GM21381 (cell line): ENCODE results near the gene ZCCHC3.
"Not testable (repeated sequence)": the region's sequence is repeated elsewhere in the genome, so short reads cannot be mapped to it uniquely, and the experiment has no call there.

ENCODE experiments used
- ATAC-seq: cut with Tn5 transposase; IDR thresholded peaks from one replicate; pipeline ENCODE4 v1.9.1; 2021; ENCODE audit warnings: mild to moderate bottlenecking, moderate library complexity; ENCODE audit not compliant: unreplicated experiment

The ZCCHC3 gene

DNA sequence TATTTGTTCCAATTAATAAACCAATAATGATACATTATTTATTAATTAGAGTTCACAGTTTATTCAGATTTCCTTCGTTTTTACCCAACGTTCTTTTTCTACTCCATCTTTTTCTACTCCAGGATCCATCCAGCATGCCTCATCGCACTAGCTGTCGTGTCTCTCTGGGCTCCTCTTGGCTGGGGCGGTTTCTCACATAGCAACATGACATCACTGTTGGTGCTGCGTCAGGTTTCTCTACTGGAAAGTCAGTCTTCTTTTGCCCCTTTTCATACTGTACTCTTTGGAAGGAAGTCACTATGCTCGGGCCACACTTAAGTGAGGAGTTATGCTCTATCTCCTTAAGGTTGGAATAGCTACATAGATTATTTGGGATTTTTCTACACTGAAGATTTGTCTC, 14.2 kb downstream of the ZCCHC3 start:
- no peak for ATAC-seq

DNA sequence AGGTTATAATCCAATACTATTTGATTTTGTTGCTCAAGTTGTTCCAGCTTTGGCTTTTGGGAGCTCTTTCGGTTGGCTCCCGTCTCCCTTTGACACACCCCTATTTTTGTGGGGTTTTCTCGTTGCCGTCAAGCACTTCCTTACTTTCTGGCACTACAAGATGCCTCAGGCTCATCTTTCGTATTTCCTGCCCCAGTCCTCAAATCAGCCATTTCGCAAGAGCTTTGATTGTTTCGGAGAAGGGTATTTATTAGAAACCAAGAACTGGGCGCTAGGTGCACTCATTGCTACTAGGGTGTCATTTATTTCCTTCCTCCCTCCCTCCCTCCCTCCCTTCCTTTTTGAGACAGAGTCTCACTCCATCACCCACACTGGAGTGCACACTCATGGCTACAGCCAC, 14.7 kb downstream of the ZCCHC3 start:
- no peak for ATAC-seq

DNA sequence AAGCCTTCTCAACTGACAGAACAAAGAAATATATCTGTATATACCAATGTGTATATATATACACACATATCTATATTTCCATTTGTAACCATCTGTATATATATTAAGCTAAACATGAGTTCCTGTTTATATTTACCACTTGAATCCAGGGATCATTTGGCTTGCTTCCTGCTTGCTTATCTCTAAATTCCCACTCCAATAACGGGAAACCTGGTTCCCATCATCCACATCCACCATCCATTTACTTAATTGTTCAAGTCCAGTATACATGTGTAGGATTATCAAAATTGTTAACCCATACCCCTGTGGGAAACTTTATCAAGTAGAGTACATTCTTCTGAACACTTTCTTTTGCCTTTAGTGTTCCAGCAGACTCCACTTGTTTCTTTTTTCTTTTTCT, 15.5 kb downstream of the ZCCHC3 start:
- ATAC-seq: no peak

DNA sequence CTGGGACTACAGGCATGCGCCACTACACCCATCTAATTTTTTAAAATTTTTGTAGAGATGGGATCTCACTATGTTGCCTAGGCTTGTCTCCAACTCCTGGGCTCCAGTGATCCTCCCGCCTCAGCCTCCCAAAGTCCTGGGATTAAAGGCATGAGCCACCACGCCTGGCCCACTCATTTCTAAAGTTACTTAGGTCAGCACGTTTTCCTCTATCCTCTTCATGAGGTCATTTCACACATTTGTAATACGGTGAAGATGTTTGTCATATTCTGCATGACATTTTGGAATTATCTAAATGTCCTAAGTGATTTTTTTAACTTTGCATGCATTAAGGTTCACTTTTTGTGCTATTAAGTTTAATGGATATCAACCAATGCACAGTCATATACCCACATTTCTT, 16.0 kb downstream of the ZCCHC3 start:
- no peak for ATAC-seq

DNA sequence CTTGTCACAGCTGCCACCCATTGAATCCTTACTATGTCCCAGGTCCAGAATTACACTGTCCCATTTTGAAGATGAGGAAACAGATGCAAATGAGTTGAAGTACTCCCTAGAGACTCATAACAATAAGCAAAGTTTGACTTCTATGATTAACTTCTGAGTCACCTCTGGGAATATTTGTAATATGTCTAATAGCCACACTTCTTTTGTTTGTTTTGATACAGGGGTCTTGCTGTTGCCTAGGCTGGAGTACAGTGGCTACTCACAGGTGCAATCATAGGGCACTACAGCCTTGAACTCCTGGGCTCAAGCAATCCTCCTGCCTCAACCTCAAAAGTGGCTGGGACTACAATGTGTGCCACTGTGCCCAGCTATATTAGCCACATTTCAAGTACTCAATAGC, 16.6 kb downstream of the ZCCHC3 start:
- ATAC-seq: no peak

DNA sequence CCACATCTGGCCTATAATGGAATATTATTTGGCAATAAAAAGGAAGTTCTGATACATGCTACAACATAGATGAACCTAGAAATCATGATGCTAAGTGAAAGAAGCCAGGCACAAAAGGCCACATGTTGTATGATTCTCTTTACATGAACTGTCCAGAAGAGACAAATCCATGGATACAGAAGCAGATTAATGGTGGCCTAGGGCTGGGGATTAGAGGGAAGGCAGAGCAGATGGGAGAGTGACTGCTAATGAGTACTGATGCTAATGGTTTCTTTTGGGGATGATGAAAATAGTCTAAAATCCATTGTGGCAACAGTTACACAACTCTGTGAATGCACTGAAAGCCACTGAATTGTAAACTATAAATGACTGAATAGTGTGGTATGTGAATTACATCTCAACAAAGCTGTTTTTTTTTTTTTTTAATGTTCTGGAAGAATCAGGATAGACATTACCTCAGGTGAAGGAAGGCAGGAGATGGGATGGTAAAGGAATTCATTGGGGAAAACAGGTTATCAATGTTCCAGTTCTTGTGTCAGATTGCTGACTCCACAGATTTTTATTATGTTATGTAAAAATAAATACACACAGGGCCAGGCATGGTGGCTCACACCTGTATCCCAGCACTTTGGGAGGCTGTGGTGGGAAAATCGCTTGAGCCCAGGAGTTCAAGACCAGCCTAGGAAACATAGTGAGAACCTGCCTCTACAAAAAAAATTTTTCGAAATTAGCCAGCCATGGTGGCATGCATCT, 19.1 kb downstream of the ZCCHC3 start:
- ATAC-seq: no peak

DNA sequence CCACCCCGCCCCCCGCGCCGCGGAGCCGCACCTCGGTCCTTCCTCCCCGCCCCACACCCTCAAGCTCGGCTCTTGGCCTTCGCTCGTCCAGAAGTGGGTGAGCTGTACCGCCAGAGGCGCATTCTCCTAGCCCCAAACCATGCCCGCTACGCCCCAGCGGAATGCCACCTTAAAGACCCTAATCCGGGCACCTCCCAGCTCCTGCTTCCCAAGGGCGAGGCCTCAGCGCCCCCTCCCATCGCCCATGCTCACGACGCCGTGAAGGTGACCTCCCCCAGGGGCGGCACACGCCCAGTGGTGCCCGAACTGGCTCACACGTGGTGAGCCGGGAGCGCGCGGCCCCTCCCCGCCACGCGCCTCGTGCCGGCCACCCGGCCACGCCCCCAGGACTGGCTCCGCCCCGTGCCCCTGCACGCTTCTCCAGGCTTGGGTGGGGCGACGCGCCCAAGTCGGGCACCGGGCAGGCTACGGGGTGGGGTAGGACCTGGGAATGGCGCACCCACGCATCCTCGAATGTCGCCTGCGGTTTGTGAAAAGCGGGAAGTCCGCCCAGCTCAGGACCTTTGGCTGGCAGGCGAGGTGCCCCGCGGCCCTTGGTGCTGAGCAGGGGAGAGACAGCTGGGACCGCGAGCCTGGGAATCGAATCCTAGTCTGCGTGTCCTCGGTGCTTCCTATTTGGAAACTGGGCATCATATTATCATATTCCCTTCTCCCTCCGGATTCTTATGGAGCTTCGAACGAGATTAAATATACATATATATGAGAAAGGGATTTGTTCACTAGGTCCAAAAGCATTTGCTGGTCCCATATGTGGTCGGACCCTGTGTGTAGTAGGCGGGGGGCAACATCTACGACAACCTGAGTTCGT, 27.0 kb downstream of the ZCCHC3 start:
- peak; percentile 42 for ATAC-seq

DNA sequence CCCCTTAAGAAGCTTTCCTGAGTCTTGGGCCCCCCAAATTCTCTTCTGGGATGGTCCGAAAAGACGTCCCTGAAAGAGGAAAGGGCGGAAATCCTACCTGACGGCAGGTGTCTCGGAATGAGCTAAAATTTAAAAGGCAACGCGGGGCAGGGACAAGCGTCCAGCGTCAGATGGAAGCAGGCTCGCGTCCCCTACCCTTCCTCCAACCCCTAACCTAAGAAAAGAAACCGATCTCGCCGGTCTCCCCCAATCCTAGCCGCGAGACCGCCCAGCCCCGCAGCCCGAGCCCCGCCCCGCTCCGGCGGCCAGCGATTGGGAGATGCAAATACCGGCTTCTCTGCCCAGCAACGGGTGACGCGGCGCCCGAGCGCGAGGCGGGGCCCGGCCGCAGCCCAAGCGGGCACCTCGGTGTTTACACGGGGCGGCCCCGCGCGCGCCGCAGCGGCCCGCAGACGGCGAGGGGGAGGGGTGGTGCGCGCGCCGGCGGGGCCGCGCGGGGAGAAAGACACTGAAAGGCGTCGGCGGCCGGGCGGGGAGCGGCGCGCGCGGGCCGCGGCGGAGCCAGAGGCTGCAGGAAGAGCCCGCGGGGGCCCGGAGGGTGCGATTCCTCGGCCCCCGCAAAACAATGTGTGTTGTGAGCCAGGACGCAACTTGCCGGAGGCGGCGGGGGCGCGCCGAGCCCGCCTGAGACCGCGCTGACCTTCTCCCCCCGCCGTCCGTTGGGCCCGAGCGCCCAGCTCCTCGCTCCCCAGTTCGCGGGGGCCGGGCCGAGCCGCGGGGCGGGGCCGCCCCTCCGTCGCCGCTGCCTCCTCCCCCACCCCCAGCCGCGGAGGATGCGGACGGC, 27.9 kb downstream of the ZCCHC3 start, which contains the start of gene SOX12:
Gene SOX12, plus strand, starts transcription at position 508 of the 844 bp plus-strand sequence. CDS start 373 bp downstream, outside the sequence.
- peak; percentile 69 for ATAC-seq

DNA sequence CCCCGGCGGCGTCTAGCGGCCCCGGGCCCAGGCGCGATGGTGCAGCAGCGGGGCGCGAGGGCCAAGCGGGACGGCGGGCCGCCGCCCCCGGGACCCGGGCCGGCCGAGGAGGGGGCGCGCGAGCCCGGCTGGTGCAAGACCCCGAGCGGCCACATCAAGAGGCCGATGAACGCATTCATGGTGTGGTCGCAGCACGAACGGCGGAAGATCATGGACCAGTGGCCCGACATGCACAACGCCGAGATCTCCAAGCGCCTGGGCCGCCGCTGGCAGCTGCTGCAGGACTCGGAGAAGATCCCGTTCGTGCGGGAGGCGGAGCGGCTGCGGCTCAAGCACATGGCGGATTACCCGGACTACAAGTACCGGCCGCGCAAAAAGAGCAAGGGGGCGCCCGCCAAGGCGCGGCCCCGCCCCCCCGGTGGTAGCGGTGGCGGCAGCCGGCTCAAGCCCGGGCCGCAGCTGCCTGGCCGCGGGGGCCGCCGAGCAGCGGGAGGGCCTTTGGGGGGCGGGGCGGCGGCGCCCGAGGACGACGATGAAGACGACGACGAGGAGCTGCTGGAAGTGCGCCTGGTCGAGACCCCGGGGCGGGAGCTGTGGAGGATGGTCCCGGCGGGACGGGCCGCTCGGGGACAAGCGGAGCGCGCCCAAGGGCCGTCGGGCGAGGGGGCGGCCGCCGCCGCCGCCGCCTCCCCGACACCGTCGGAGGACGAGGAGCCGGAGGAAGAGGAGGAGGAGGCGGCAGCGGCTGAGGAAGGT, 28.7 kb downstream of the ZCCHC3 start:
- ATAC-seq: no peak

DNA sequence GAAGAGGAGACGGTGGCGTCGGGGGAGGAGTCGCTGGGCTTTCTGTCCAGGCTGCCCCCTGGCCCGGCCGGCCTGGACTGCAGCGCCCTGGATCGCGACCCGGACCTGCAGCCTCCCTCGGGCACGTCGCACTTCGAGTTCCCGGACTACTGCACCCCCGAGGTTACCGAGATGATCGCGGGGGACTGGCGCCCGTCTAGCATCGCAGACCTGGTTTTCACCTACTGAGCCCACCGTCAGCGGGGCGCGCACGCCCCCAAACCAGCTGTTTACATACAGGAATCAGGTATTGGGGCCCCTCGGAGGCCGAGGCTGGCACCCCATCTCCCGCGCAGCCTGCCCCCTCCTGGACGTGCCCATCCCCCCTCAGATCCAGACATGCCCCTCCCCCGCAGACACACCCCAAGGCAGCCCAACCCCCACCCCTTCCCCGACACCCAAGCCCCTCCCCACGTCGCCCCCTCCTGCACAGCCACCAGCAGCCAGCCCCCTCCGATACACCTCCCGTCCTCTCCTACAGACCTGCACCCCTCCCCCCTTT, 29.3 kb downstream of the ZCCHC3 start:
- no peak for ATAC-seq

DNA sequence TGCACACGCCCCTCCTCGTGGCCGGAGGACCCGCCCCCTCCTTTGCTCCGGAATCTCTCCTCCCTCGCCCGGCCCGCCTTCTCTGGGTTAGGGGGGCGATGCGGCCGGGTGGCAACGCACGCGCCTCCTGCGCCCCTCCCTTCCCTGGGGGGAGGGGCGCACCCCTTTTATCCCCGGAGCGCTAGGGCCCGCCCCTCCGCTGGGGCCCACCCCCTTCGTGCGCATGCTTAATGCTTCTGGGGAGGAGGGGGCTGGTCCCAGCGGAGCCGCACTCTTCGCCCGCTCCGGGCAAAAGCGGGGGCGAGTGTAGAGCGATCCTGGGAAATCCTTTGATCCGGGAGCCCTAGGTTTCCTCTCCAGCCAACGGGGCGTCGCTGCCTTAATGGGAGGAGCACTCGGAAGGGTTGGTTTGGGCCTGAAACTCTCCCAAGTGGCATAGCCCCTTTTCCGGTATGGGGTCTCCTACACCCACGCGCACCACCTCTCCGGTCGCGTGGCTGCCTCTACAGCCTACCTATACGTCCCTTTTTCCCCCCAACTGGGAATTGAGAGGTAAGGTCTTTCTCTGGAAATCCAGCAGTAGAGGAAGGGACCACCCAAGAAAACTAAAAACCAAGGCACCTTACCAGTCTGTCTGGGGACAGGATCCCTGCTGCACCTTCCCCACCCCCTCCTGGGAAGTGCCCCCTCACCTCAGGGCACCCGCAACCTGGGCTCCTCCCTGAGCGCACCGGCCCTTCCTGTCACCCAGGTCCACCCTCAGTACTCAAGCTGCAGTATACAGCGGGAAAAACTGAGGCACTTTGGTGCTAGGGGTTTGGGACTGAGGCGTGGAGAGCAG, 30.0 kb downstream of the ZCCHC3 start:
- ATAC-seq: no peak

DNA sequence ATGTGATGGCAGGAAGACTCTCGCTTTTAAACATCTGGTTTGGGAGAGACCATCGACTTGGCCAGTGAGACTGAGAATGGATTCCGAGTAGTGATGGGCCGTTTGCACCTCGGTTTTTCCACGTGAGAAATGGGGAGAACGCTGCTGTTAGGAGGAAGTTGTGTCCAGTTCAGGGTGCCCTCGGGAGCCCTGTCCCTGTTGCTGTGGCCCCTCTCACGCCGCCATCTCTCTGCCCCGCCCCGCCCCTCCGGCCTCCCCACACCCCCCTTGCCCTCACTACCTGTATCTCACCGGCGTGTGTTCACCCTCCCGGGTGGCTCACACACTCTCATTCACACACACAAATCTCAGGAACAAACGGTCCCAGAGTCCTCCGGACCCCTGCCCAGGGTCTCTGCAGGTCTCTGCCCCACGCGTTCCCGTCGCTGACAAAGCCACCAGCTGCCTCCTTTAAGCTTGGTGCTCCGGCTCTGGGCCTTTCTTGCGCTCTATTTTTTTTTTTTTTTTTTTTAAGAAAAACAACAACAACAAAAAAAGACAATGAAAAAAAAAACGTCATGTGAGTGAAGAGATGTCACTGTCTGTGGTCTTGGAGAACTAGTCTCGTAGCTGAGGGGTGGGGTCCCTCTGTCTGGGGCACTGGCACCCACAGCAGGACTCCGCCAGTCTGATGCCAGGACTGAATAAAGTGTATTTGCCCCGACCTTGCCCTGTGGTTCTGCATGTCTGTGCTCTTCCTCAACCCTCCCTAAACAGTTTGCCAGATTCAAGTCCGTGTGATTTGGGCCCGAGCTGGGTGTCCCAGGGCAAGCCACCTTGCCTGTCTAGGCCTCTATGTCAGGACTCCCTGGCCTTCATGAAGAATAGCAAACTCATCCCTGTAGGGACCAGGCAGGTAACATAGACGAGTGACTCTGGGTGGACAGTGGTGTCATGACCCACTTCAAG, 30.9 kb downstream of the ZCCHC3 start:
- no peak for ATAC-seq

DNA sequence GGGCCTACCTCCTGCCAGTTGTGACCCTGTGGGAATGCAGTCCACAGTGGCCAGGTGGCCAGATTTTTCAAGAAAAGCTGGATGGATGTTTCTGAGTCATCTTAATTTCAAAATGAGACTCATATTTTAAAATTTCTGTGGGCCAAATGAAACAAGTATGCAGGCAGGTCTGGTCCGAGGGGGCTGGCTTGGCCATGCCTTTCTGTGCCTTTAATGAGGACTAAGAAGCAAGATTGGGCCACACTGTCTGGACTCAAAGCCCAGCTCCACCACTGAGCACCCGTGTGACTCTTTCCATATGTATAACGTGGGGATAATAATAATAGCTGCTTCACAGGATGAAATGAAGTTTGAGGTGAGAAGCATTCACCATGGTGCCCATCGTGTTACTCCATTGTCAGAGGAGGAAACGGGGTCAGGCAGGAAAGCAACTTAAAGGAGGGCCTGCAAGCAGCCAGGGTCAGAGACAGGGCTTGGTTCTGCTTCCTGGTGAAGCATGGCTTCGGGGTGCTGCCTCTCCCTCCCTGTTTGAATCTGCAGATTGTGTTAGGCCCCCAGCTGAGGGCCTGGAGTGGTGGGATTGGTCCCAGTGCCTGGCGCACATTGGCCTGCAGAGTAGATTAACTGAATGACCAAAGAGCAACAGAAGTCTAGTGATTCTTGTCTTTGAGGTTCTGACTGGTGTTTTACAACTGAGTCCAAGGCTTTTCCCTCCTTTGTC, 31.8 kb downstream of the ZCCHC3 start:
- ATAC-seq: no peak

DNA sequence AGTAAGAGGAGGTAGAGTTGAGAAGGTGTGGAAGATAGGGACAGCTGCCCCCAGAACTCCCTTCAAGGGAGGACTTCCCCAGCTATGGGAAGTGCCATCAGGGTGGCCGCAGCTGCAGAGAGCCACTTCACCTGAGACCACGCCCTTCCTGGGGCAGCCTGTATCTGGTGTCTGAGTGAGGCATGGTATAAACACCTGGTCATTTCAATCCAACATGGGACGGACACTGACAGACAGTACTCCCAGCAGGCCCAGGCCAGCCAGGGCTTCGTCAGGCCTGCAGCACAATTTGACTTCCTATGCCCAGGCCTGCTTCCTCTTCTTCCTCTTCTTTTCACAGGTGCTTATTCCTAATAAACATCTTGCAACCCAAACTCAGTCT, 32.5 kb downstream of the ZCCHC3 start:
- ATAC-seq: no peak

DNA sequence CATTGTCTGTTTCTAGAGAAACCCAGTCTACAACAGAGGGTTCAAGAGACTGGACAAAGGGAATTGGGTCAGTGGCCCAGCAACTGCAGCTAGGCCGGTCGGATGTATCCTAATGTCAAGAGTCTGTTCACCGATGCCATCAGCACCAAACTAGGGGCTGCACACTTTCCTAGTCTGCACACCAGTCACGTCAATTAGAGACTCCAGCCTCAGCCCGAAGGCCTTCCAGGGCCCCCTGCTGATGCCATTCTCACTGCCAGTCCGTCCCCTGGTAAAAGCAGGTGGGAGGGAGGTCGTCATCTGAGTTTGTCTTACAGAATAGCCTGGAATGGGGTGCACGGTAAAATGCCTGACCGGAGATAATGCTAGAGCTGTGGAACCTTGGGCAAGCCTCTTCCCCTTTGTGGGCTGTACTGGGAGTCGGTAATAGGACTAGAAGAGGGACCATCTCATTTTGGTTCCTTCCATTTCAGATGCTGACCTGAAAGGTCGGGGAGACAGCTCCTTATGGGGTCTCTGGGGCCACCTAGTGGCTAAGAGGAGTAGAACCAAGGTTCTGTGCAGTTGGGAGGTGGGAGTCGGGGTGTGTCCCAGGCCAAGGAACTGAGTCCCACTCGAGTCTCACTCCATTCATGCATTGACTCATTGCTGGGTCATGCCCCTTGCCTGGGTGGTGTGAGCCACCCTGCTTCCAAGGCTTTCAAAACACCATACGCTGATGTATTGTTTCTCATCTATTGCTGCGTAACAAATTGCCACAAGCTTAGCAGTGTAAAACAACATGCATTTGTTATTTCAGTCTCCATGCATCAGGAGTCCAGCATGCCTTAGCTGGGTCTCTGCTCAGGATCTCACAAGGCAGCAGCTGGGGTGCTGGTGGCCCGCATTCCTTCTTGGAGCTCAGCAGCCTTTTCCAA, 33.1 kb downstream of the ZCCHC3 start:
- no peak for ATAC-seq

DNA sequence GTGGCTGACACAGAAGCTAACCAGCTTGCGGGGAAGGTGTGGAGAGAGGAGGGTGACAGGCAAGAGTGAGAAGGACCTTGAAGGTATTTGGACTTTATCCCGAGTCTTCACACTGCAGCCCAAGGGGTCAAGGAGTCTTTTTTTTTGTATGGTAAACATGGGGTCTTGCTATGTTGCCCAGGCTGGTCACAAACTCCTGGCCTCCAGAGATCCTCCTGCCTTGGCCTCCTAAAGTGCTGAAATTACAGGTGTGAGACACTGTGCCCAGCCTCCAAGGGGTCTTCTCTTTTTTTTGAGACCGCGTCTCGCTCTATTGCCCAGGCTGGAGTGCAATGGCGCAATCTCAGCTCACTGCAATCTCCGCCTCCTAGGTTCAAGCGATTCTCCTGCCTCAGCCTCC, 37.2 kb downstream of the ZCCHC3 start:
- no peak for ATAC-seq

DNA sequence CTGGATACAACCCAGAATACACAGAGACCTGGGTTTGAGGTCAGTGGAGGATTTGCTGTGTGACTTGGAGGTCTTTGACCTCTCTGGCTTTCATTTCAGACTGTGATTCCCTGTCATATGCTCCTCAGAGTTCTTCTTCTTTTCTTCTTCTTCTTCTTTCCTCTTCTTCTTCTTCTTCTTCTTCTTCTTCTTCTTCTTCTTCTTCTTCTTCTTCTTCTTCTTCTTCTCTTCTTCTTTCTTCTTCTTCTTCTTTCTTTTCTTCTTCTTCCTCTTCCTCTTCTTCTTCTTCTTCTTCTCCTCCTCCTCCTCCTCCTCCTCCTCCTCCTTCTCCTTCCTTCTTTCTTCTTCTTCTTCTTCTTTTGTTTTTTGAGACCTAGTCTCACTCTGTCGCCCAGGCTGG, 38.7 kb downstream of the ZCCHC3 start:
- not testable (repeated sequence) for ATAC-seq
